ENCODE data around the gene STRN3. TPM values are rescaled to one million over a fixed set of nuclear protein-coding genes. Genes with fewer than 3 reads are reported as not detected.
A peak's percentile ranks its signal among the peaks of the same experiment; 100 is the strongest.

STRN3 gene
- total and polyA plus RNA-seq, 4 donors: 6.8 to 47.5 (median 31.2) TPM

- H3K4me1 ChIP-seq (ENCODE audit: control insufficient read depth in 4 of 4, insufficient read depth in 4 of 4, low read length in 3 of 4): peaks cover 0 to 34% (median 5%) of the 10 kb centered on the region in 4 donors
- WGBS: 87% methylated on average over 8 of the region's 8 CpGs
These were observed 5.2 kb downstream of the STRN3 start for GRCh38 chr14:31020834-31021575.

More at GRCh38 chr14:31020834-31021575, 5.2 kb downstream of the STRN3 start:
- H3K4me3 ChIP-seq (ENCODE audit: low read depth in 1 of 3, low read length in 3 of 3): no peak overlapping the region
- peak overlapping the region; percentile 20 to 60 for H3K27ac ChIP-seq (ENCODE audit: low read depth in 1 of 2, low read length in 2 of 2)
- no peak for DNase-seq (ENCODE audit: low spot score)
- H3K9ac ChIP-seq (ENCODE audit: low read depth in 1 of 2, low read length in 2 of 2): no peak overlapping the region
- H3K9me3 ChIP-seq (ENCODE audit: control insufficient read depth in 4 of 4, low read length in 3 of 4): no peaks in the 10 kb centered on the region
- no peak for TF ChIP-seq SP1 (IDR thresholded peaks at IDR 0.05)
- TF ChIP-seq FOXA2 (IDR thresholded peaks at IDR 0.05): no peak
- no peak for TF ChIP-seq EGR1 (IDR thresholded peaks at IDR 0.05; ENCODE audit: low read depth in 2 of 2)
- TF ChIP-seq ZBTB33 (IDR thresholded peaks at IDR 0.05): no peak
- no peak for TF ChIP-seq FOXA1 (IDR thresholded peaks at IDR 0.05)
- no peak for TF ChIP-seq RAD21 (IDR thresholded peaks at IDR 0.05)
- no peak for TF ChIP-seq ATF3 (IDR thresholded peaks at IDR 0.05)
- TF ChIP-seq TAF1 (conservative IDR thresholded peaks at IDR 0.05): no peak
- TF ChIP-seq CTCF (IDR thresholded peaks at IDR 0.05; ENCODE audit: low read depth, low read length, missing input control): no peak
- TF ChIP-seq HNF4A (conservative IDR thresholded peaks at IDR 0.05): no peak
- TF ChIP-seq MAX (IDR thresholded peaks at IDR 0.05): no peak
- TF ChIP-seq JUND (IDR thresholded peaks at IDR 0.05): no peak
- no peak for TF ChIP-seq YY1 (IDR thresholded peaks at IDR 0.05)
- no peak for TF ChIP-seq RXRA (IDR thresholded peaks at IDR 0.05)
- TF ChIP-seq REST (IDR thresholded peaks at IDR 0.05): no peak
- TF ChIP-seq NR2F2 (IDR thresholded peaks at IDR 0.05): no peak
- no peak for TF ChIP-seq HNF4G (IDR thresholded peaks at IDR 0.05)
- TF ChIP-seq GABPA (IDR thresholded peaks at IDR 0.05 in 1 of 2, conservative IDR thresholded peaks at IDR 0.05 in 1 of 2): no peak
- no peaks in the 10 kb centered on the region for H3K27me3 ChIP-seq (ENCODE audit: control insufficient read depth in 4 of 4, insufficient read depth in 4 of 4, low read length in 3 of 4)
- H3K36me3 ChIP-seq (ENCODE audit: control insufficient read depth in 4 of 4, insufficient read depth in 3 of 4, low read depth in 1 of 4, low read length in 3 of 4): peaks cover 0 to 16% (median 0%) of the 10 kb centered on the region in 4 donors

Measured in liver (tissue), 9 donors.